NCI-H1417 (cell line): ENCODE measurements around the gene ADGRG4.

ENCODE experiments used
- DNase-seq, 3 experiments: peaks; one replicate each; lab custom pipeline; 2025; lab: John Stamatoyannopoulos, UW

ADGRG4 gene

GRCh38 chrX:136295380-136295779 lies 5.4 kb upstream of the ADGRG4 start:
- DNase-seq = no peak

- DNase-seq = no peak
Observed at GRCh38 chrX:136303041-136303440, 2.3 kb downstream of the ADGRG4 start.

DNA sequence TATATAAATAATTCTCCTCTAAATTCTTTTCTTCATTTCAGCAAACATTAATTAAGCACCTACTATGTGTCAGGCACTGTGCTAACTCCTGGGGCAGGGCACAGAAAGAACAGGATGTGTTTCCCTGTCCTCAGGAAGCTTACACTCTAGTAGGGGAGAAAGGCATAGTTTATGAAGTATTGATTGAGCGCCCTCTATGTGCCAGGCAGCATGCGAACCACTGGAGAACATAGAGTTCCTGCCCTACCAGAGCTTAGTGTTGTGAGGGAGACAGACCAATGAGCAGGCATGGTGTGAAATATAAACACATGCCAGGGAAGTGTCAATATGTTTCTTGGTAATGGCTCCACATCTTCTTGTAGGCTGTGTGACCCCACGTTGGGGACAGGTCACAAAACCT lies 3.7 kb downstream of the ADGRG4 start:
- no peak for DNase-seq

GRCh38 chrX:136306182-136306581 lies 5.4 kb downstream of the ADGRG4 start:
- no peak for DNase-seq

DNA sequence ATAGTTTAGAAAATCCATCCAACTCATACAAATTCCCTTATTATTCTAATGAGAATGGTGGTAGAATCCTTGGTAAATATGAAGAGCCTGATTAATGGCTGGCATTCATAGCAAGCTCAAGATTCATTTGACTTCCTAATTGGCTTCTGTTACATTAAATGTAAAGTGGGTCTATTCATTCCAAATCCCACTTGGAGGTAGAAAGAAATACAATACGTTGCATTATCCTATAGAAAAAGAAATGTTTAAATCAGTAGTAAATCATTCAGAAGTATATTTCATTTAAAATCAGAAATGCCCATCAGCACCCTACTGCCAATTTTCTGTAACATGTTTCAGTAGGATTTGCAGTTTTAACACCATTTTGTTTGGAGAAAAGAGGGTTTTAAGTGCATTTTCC lies 6.7 kb downstream of the ADGRG4 start:
- DNase-seq = no peak

- peak in 1 of 3 experiments; percentile 15 for DNase-seq
Observed at GRCh38 chrX:136310411-136310810, 9.6 kb downstream of the ADGRG4 start.

GRCh38 chrX:136318156-136318555 lies 17.4 kb downstream of the ADGRG4 start:
- DNase-seq = no peak

DNA sequence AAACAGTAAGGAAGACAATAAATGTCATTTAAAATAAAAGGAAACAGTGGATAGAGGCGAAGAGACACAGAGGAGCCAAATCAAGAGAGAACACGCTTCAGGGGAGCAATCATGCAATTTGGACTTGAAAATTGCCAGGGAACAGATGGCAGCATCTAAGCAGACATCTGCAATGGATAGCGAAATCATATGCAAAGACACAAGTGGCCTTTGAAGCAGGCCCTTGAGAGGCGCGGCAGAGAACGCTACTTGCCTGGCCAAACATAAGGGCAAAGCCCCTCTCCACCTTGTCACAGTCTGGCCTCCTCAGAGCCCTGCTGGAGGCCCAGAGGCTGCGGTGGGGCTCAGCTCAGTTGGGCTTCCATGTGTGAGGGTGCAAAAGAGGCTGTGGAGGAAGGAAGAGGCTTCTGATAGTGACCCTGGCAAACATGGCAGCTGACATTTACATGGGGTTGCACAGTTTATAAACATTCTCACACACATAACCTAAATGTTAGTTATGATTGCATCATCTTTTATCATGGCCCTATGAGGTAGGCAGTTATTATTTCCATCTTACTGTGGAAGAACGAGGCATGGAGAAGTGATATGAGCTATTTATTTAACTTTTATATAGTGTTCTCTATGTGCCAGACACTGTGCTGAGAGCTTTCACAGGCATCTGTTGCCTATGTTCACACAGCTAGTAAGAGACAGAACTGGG lies 18.3 kb downstream of the ADGRG4 start:
- peak in 2 of 3 experiments; percentile 28 to 78 for DNase-seq

- DNase-seq = no peak
Observed at GRCh38 chrX:136319600-136319999, 18.8 kb downstream of the ADGRG4 start.

DNA sequence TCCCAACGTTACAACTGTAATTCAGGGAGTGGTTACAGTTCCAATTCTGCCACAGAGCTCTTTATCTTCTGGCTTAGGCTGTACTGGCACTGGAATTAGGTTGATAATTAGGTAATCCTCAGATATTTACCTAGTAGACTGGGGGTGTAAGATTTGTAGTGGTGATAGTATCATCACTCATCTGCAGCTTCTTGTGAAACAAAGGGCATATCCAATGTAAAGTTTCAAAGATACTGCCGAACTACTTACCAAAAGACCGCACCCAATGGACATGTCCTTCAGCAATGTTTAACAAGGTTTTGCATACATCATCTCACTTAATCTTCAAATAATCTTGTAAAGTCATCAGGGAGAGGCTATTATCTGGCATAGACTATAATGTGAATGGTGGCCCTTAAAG lies 20.8 kb downstream of the ADGRG4 start:
- DNase-seq = no peak

- peak in 1 of 3 experiments; percentile 8 for DNase-seq
Observed at GRCh38 chrX:136322064-136322463, 21.3 kb downstream of the ADGRG4 start.

GRCh38 chrX:136325377-136325776 lies 24.6 kb downstream of the ADGRG4 start:
- DNase-seq = no peak

DNA sequence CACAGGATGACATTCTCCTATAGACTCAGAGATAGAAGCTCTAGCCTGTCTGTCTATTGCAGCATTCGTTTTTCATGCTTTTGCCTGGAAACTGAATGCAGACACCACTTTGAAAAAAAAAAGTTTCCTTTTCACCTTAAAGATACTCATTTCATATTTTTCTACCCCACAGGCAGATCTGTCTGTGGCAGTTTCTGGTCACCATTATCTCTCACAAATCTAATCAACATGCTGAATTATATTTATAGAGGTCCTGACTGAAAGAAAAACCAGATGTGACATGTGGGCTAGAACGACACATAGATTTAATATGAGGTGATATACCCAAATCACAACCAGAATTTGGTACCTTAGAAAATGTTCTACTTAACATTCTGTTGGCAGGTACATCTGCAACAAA lies 28.2 kb downstream of the ADGRG4 start:
- DNase-seq = no peak

GRCh38 chrX:136336623-136337022 lies 35.9 kb downstream of the ADGRG4 start:
- DNase-seq = no peak

DNA sequence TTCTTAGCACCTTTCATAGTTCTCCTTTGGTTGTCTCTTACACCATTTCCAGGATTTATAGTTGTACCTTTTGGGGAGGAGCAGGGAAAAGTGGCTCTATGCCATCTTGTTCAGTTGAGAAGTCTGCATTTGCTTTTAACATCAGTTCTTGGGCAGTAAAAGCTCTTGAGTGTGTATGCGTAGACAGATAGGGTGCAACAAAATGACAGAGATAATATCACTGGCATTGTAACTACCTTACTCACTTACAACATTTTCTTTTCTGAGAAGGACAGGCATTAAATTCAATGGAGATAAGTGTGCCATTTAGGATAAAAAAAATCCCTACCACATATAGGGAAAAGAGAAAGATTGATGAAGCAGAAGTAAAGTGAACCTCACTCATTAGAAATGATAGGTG lies 38.9 kb downstream of the ADGRG4 start:
- no peak for DNase-seq

DNA sequence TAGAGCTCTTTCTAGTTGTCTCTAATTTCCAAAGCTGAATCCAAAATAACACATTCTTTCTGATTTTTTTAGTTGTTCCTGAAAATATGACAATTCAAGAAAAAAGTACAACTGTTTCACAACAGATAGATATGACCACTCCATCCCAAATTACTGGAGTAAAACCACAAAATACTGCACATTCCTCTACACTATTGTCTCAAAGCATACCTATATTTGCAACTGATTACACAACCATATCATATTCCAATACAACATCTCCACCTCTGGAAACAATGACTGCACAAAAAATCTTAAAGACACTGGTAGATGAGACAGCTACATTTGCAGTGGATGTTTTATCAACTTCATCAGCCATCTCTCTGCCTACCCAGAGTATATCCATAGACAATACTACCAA lies 43.6 kb downstream of the ADGRG4 start:
- DNase-seq = no peak

DNA sequence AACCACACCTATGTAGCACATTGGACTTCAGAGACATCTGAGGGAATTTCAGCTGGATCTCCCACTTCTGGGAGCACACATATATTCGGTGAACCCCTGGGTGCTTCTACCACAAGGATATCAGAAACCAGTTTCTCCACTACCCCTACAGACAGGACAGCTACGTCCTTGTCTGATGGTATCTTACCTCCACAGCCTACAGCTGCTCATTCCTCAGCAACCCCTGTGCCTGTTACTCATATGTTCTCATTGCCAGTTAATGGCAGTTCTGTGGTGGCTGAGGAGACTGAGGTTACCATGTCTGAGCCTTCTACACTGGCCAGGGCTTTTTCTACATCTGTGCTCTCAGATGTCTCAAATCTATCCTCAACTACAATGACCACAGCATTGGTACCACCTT lies 45.7 kb downstream of the ADGRG4 start:
- no peak for DNase-seq

- DNase-seq = no peak
Observed at GRCh38 chrX:136347706-136348105, 46.9 kb downstream of the ADGRG4 start.

DNA sequence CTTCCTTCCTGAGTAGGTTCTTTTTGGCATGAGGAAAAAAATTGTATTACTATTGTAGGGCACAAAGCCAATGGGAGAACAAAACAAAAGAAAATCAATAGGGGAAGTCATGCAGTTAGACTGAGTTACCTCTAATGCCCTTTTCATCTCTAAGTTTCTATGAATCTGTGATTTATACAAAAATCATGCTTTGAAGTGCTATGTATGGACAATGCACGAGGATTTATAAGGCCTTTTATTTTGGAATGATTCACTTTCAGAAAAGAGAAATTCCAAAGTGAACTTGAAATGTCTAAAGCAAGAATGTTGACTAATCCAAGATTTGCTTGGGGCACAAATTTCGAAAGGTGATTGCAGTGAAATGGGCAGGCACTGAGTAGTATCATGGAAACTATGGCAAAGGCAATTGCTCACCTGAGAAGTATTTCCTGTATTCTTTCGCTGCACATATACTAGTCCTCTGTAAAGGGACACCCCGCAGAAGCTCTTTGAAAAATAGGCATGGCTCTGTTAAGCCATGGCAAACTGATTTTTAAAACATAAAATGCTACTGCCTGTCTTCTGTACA lies 52.8 kb downstream of the ADGRG4 start:
- no peak for DNase-seq

DNA sequence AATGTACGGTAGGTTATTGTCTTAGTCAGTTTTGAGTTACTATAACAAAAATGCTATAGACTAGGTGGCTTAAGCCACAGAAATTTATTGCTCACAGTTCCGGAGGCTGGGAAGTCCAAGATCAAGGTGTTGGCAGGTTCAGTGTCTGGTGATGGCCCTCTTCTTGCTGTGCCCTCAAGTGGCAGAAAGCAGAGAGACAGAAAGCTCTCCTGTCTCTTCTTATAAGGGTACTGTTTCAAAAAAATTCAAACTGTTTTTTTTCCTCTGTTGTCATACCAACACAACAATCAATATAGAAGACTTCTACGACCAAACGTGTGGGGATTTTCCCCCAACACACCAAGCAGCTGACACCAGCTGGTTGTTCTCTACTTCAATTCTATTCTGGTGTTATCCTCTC lies 53.4 kb downstream of the ADGRG4 start:
- DNase-seq = no peak

DNA sequence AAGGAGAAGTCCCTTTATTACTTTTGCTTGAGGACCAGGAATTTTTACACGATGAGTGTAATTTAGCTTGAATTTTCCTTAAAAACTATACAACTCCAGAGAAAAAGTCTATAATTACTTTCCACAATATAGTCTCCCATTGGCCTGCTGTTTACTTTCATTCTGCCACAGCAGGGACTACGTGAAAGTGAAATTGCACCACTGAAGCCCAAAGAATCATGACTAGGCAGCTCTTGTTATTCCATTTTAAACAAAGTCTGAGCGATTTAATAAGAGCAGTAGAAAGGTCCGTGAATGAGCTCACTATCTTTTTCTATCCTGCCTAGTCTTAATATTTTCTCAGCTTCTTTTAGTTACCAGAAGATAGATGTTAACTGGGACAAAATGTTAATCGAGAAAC lies 68.6 kb downstream of the ADGRG4 start:
- DNase-seq = no peak

GRCh38 chrX:136376713-136377112 lies 76.0 kb downstream of the ADGRG4 start:
- DNase-seq = no peak

- no peak for DNase-seq
Observed at GRCh38 chrX:136380010-136380769, 79.4 kb downstream of the ADGRG4 start.
